GM23248 (cell line): ENCODE data around the gene LIMA1. TPM values are rescaled to one million over a fixed set of nuclear protein-coding genes. Genes with fewer than 3 reads are reported as not detected.
"Not testable (repeated sequence)": the region's sequence is repeated elsewhere in the genome, so short reads cannot be mapped to it uniquely, and the experiment has no call there.

Experiments used
- DNase-seq: peaks from one replicate; pipeline ENCODE4 v3.0.0-alpha.2; 2015
- H2AFZ ChIP-seq: fragments of 200-600 bp; sonication (generic); 2 replicates; pipeline ENCODE4 v1.6.1; 2016; ENCODE audit warnings: antibody characterized with exemption
- H3F3A ChIP-seq: fragments of 200-600 bp; sonication (generic); 2 replicates; pipeline ENCODE4 v1.6.1; 2016; ENCODE audit warnings: mild to moderate bottlenecking, antibody characterized with exemption, mixed run types; ENCODE audit not compliant: insufficient read depth
- H3K27ac ChIP-seq: fragments of 200-600 bp; sonication (generic); 2 replicates; pipeline ENCODE4 v1.5.1; 2016; ENCODE audit warnings: mild to moderate bottlenecking
- H3K27me3 ChIP-seq: fragments of 200-600 bp; sonication (generic); replicated peaks from 2 replicates; pipeline ENCODE4 v1.6.1; 2016; ENCODE audit warnings: mild to moderate bottlenecking; ENCODE audit not compliant: insufficient read depth
- H3K36me3 ChIP-seq: fragments of 200-600 bp; sonication (generic); 2 replicates; pipeline ENCODE4 v1.6.1; 2016; ENCODE audit warnings: low read depth, mild to moderate bottlenecking
- H3K4me1 ChIP-seq: fragments of 200-600 bp; sonication (generic); 2 replicates; pipeline ENCODE4 v1.6.1; 2016; ENCODE audit warnings: mild to moderate bottlenecking; ENCODE audit not compliant: insufficient read depth
- H3K4me2 ChIP-seq: fragments of 200-600 bp; sonication (generic); one replicate; pipeline ENCODE4 v1.6.1; 2016; ENCODE audit warnings: mild to moderate bottlenecking; ENCODE audit not compliant: unreplicated experiment
- H3K4me3 ChIP-seq: fragments of 200-600 bp; sonication (generic); 2 replicates; pipeline ENCODE4 v1.5.1; 2016; ENCODE audit warnings: mild to moderate bottlenecking
- H3K79me2 ChIP-seq: fragments of 200-600 bp; sonication (generic); 2 replicates; pipeline ENCODE4 v1.6.1; 2016; ENCODE audit warnings: mild to moderate bottlenecking; ENCODE audit not compliant: insufficient read depth
- H3K9ac ChIP-seq: fragments of 200-600 bp; sonication (generic); 2 replicates; pipeline ENCODE4 v1.6.1; 2016; ENCODE audit warnings: mild to moderate bottlenecking
- H3K9me2 ChIP-seq: fragments of 200-600 bp; sonication (generic); 2 replicates; pipeline ENCODE4 v1.6.1; 2016; ENCODE audit warnings: mixed run types, mild to moderate bottlenecking, moderate library complexity; ENCODE audit not compliant: insufficient read depth
- H3K9me3 ChIP-seq: fragments of 200-600 bp; sonication (generic); one replicate; pipeline ENCODE4 v1.6.1; 2017; ENCODE audit warnings: low read depth
- H4K20me1 ChIP-seq: fragments of 200-600 bp; sonication (generic); 2 replicates; pipeline ENCODE4 v1.6.0; 2016; ENCODE audit not compliant: insufficient read depth
- EZH2 ChIP-seq: fragments of 200-600 bp; sonication (generic); IDR thresholded peaks from 2 replicates; pipeline ENCODE4 v1.6.1; 2018; ENCODE audit warnings: antibody characterized with exemption, mild to moderate bottlenecking; ENCODE audit not compliant: insufficient read depth, poor library complexity, severe bottlenecking
- EZH2phosphoT487 ChIP-seq: fragments of 200-600 bp; sonication (generic); IDR thresholded peaks from 2 replicates; pipeline ENCODE4 v1.6.1; 2018; ENCODE audit warnings: antibody characterized with exemption, moderate library complexity, mild to moderate bottlenecking, low read depth; ENCODE audit not compliant: insufficient read depth
- WGBS, 2 experiments: methylation state at CpG; one replicate each; pipeline ENCODE4 v1.1.6; 2015 to 2017; ENCODE audit warnings: low lambda C conversion rate in 2 of 2, low coverage in 1 of 2; ENCODE audit errors: missing lambda C conversion rate in 2 of 2; 5-methylcytosine and 5-hydroxymethylcytosine counted together
- in situ Hi-C: fragments of 300-500 bp; cut with MboI; formaldehyde crosslinking; loops from 2 replicates; pipeline ENCODE4 v1.15.0; 2020
- polyA plus RNA-seq: library from polyadenylated mRNA; unstranded; fragments of >200 nt; fragmentation: Nextera tagmentation; extraction: Ambion mirVana; gene quantifications from 2 replicates; pipeline ENCODE4 v1.2.1, GENCODE V29; 2016
- total RNA-seq: library from RNA; depleted of rRNA; stranded (reverse); fragments of >200 nt; shearing (Covaris generic); gene quantifications from 2 replicates; pipeline ENCODE4 v1.2.3, GENCODE V29; 2014

LIMA1 gene
- total and polyA plus RNA-seq, 2 experiments from 2014 or later, result 180 to 256 TPM

- no peaks in the 10 kb centered on the region for H4K20me1 ChIP-seq
- H3F3A ChIP-seq, result peaks cover 58% of the 10 kb centered on the region
- in situ Hi-C loops, result no loop called here
- peak overlapping the region; percentile 94 for H3K9ac ChIP-seq
- H3K4me2 ChIP-seq, result peak overlapping the region; percentile 78
- peaks cover 31% of the 10 kb centered on the region for H3K4me1 ChIP-seq
- H3K4me3 ChIP-seq, result peak overlapping the region; percentile 96
- H3K27ac ChIP-seq, result peak overlapping the region; percentile 93
- no peaks in the 10 kb centered on the region for H3K9me3 ChIP-seq
- peaks cover 75% of the 10 kb centered on the region for H3K79me2 ChIP-seq
- DNase-seq, result peak; percentile 92
- H3K9me2 ChIP-seq, result no peaks in the 10 kb centered on the region
- TF ChIP-seq EZH2 (no peak), EZH2phosphoT487 (no peak)
- H3K27me3 ChIP-seq, result no peaks in the 10 kb centered on the region
- peaks cover 17% of the 10 kb centered on the region for H3K36me3 ChIP-seq
- peak overlapping the region; percentile 38; the same call in 1 of the 2 replicates for H2AFZ ChIP-seq
- WGBS, 2 experiments, result 0% methylated on average over 5 of the region's 5 CpGs
These were observed 61.0 kb downstream of the LIMA1 start for GRCh38 chr12:50222275-50222783.

- DNase-seq, result peak; percentile 94
- Histone ChIP-seq H3F3A (peaks cover 62% of the 10 kb centered on the region), H3K79me2 (peaks cover 84% of the 10 kb centered on the region), H3K9me3 (no peaks in the 10 kb centered on the region), H3K36me3 (peaks cover 26% of the 10 kb centered on the region), H3K4me3 (peak overlapping the region; percentile 96), H3K4me1 (peaks cover 40% of the 10 kb centered on the region), H3K27me3 (no peaks in the 10 kb centered on the region), H3K9me2 (no peaks in the 10 kb centered on the region), H2AFZ (no peak overlapping the region), H3K4me2 (peak overlapping the region; percentile 78), H4K20me1 (no peaks in the 10 kb centered on the region), H3K27ac (peak overlapping the region; percentile 93), H3K9ac (peak overlapping the region; percentile 94)
- in situ Hi-C loops, result no loop called here
- TF ChIP-seq EZH2, result no peak
- TF ChIP-seq EZH2phosphoT487, result no peak
- 1 to 2% methylated on average over 9 of the region's 9 CpGs for WGBS, 2 experiments
These were observed 61.9 kb downstream of the LIMA1 start for GRCh38 chr12:50221228-50222008.

- peak; percentile 81 for DNase-seq
- no peak for TF ChIP-seq EZH2phosphoT487
- TF ChIP-seq EZH2, result no peak
- 1% methylated on average over 4 of the region's 4 CpGs for WGBS, 2 experiments
- no peaks in the 10 kb centered on the region for H3K9me2 ChIP-seq
- in situ Hi-C loops, result no loop called here
- H3K9ac ChIP-seq, result peak overlapping the region; percentile 94
- peak overlapping the region; percentile 96 for H3K4me3 ChIP-seq
- H3K4me1 ChIP-seq, result peaks cover 48% of the 10 kb centered on the region
- H3K4me2 ChIP-seq, result peak overlapping the region; percentile 78
- peaks cover 27% of the 10 kb centered on the region for H3K36me3 ChIP-seq
- peaks cover 92% of the 10 kb centered on the region for H3K79me2 ChIP-seq
- H3K27ac ChIP-seq, result peak overlapping the region; percentile 93
- H3K27me3 ChIP-seq, result no peaks in the 10 kb centered on the region
- no peaks in the 10 kb centered on the region for H4K20me1 ChIP-seq
- H3F3A ChIP-seq, result peaks cover 67% of the 10 kb centered on the region
- H2AFZ ChIP-seq, result no peak overlapping the region
- no peaks in the 10 kb centered on the region for H3K9me3 ChIP-seq
These were observed 62.8 kb downstream of the LIMA1 start for GRCh38 chr12:50220363-50220995.

- Histone ChIP-seq H2AFZ (no peak overlapping the region), H3K79me2 (peaks cover 99% of the 10 kb centered on the region), H3K27ac (peak overlapping the region; percentile 93), H3F3A (peaks cover 72% of the 10 kb centered on the region), H3K4me3 (peak overlapping the region; percentile 96), H3K4me1 (peaks cover 52% of the 10 kb centered on the region), H3K4me2 (peak overlapping the region; percentile 78), H3K27me3 (no peaks in the 10 kb centered on the region), H3K36me3 (peaks cover 30% of the 10 kb centered on the region), H4K20me1 (0 out of 2 replicates have a peak, but pooled peaks cover 2% of the 10 kb centered on the region), H3K9ac (peak overlapping the region; percentile 94), H3K9me3 (no peaks in the 10 kb centered on the region), H3K9me2 (no peaks in the 10 kb centered on the region)
- TF ChIP-seq EZH2 (no peak), EZH2phosphoT487 (no peak)
- WGBS, 2 experiments, result 72 to 77% methylated on average over 2 of the region's 2 CpGs
- in situ Hi-C loops, result no loop called here
- DNase-seq, result no peak
These were observed 63.8 kb downstream of the LIMA1 start for GRCh38 chr12:50219544-50219943.

- WGBS, 2 experiments, result 71% methylated on average over 6 of the region's 6 CpGs
- peaks cover 100% of the 10 kb centered on the region for H3K79me2 ChIP-seq
- H2AFZ ChIP-seq, H3K9me2 ChIP-seq, in situ Hi-C loops, H3K9me3 ChIP-seq, H4K20me1 ChIP-seq, DNase-seq, H3K27me3 ChIP-seq: not testable (repeated sequence)
- peak overlapping the region; percentile 78 for H3K4me2 ChIP-seq
- peak overlapping the region; percentile 93 for H3K27ac ChIP-seq
- H3F3A ChIP-seq, result peaks cover 72% of the 10 kb centered on the region
- H3K4me1 ChIP-seq, result peaks cover 52% of the 10 kb centered on the region
- peak overlapping the region; percentile 96 for H3K4me3 ChIP-seq
- H3K36me3 ChIP-seq, result peaks cover 30% of the 10 kb centered on the region
- H3K9ac ChIP-seq, result peak overlapping the region; percentile 8; the same call in 1 of the 2 replicates
These were observed 64.3 kb downstream of the LIMA1 start for GRCh38 chr12:50219001-50219400.
